HEK293 (cell line): ENCODE results near the gene EIF5B.
"Not testable (repeated sequence)": the region's sequence is repeated elsewhere in the genome, so short reads cannot be mapped to it uniquely, and the experiment has no call there.

Source experiments
- CTCF ChIA-PET: fragments of 350-600 bp; formaldehyde crosslinking; extraction: SDS; loops from one replicate; lab custom pipeline; 2021; ENCODE audit warnings: antibody characterized with exemption; lab: Yijun Ruan, JAX
- POLR2A ChIA-PET: fragments of 300-600 bp; formaldehyde crosslinking; extraction: SDS; loops from one replicate; lab custom pipeline; 2020; ENCODE audit warnings: antibody characterized with exemption, inconsistent platforms; lab: Yijun Ruan, JAX
- H3K27ac ChIP-seq: fragments of 200-500 bp; sonication (Bioruptor generic); 2 replicates; pipeline ENCODE4 v1.5.1; 2014; ENCODE audit warnings: low read depth, low read length, control low read depth, inconsistent platforms; ENCODE audit errors: extremely low read depth
- H3K36me3 ChIP-seq, 2 experiments: fragments of 200-500 bp in 1 of 2; sonication (Bioruptor generic) in 1 of 2; 1 replicate in 1 of 2; 2 replicates in 1 of 2; pipeline ENCODE4 v1.5.1; 2014 to 2017; ENCODE audit warnings: inconsistent platforms in 2 of 2, low read length in 2 of 2; ENCODE audit not compliant: control insufficient read depth in 2 of 2, insufficient read depth in 1 of 2
- H3K4me1 ChIP-seq: fragments of 200-500 bp; sonication (Bioruptor generic); 2 replicates; pipeline ENCODE4 v1.5.1; 2014; ENCODE audit warnings: mild to moderate bottlenecking, low read length, inconsistent platforms; ENCODE audit not compliant: control insufficient read depth, insufficient read depth
- H3K4me3 ChIP-seq: 2 replicates; pipeline ENCODE4 v1.5.1; 2011; ENCODE audit warnings: low read depth, mild to moderate bottlenecking, control low read depth, low read length, moderate library complexity
- H3K9me3 ChIP-seq: fragments of 200-500 bp; sonication (Bioruptor generic); 2 replicates; pipeline ENCODE4 v1.5.1; 2014; ENCODE audit warnings: low read depth, low read length, inconsistent platforms; ENCODE audit not compliant: control insufficient read depth, insufficient read depth
- KLF10 ChIP-seq: fragments of 450-650 bp; IDR thresholded peaks from 2 replicates; pipeline ENCODE4 v1.5.1; 2018; ENCODE audit warnings: missing biosample characterization, mild to moderate bottlenecking, missing genetic modification characterization
- PATZ1 ChIP-seq: fragments of 450-650 bp; formaldehyde crosslinking; IDR thresholded peaks from 2 replicates; pipeline ENCODE4 v1.5.1; 2016; ENCODE audit warnings: missing biosample characterization, missing genetic modification characterization
- ZBTB7A ChIP-seq: fragments of 450-650 bp; formaldehyde crosslinking; IDR thresholded peaks from 2 replicates; pipeline ENCODE4 v1.5.1; 2016; ENCODE audit warnings: low read depth, missing biosample characterization, missing genetic modification characterization
- ZFHX2 ChIP-seq: fragments of 450-650 bp; formaldehyde crosslinking; conservative IDR thresholded peaks from 2 replicates; pipeline ENCODE4 v1.5.1; 2016; ENCODE audit warnings: missing biosample characterization, missing genetic modification characterization
- ZNF112 ChIP-seq: fragments of 450-650 bp; formaldehyde crosslinking; IDR thresholded peaks from 2 replicates; pipeline ENCODE4 v1.5.0; 2017; ENCODE audit warnings: missing biosample characterization, missing genetic modification characterization
- ZNF140 ChIP-seq: fragments of 450-650 bp; formaldehyde crosslinking; IDR thresholded peaks from 2 replicates; pipeline ENCODE4 v1.5.1; 2016; ENCODE audit warnings: missing biosample characterization, missing genetic modification characterization
- ZNF155 ChIP-seq: fragments of 450-650 bp; formaldehyde crosslinking; IDR thresholded peaks from 2 replicates; pipeline ENCODE4 v1.5.1; 2016; ENCODE audit warnings: missing biosample characterization, missing genetic modification characterization
- ZNF157 ChIP-seq: fragments of 450-650 bp; formaldehyde crosslinking; IDR thresholded peaks from 2 replicates; pipeline ENCODE4 v1.5.1; 2016; ENCODE audit warnings: missing biosample characterization, missing genetic modification characterization
- ZNF223 ChIP-seq: fragments of 450-650 bp; formaldehyde crosslinking; IDR thresholded peaks from 2 replicates; pipeline ENCODE4 v1.5.1; 2016; ENCODE audit warnings: missing biosample characterization, missing genetic modification characterization
- ZNF449 ChIP-seq: fragments of 450-650 bp; formaldehyde crosslinking; IDR thresholded peaks from 2 replicates; pipeline ENCODE4 v1.5.1; 2017; ENCODE audit warnings: missing biosample characterization, mild to moderate bottlenecking, missing genetic modification characterization, moderate library complexity
- ZNF473 ChIP-seq: fragments of 450-650 bp; formaldehyde crosslinking; IDR thresholded peaks from 2 replicates; pipeline ENCODE4 v1.5.1; 2017; ENCODE audit warnings: missing biosample characterization, missing genetic modification characterization
- ZNF529 ChIP-seq: fragments of 450-650 bp; formaldehyde crosslinking; IDR thresholded peaks from 2 replicates; pipeline ENCODE4 v1.5.1; 2017; ENCODE audit warnings: missing genetic modification characterization, missing biosample characterization; ENCODE audit not compliant: insufficient replicate concordance
- ZNF658 ChIP-seq: fragments of 450-650 bp; formaldehyde crosslinking; IDR thresholded peaks from 2 replicates; pipeline ENCODE4; 2016; ENCODE audit warnings: missing biosample characterization, missing genetic modification characterization
- ZNF664 ChIP-seq: fragments of 450-650 bp; formaldehyde crosslinking; IDR thresholded peaks from 2 replicates; pipeline ENCODE4 v1.5.1; 2016; ENCODE audit warnings: missing biosample characterization, missing genetic modification characterization
- ZNF701 ChIP-seq: fragments of 450-650 bp; formaldehyde crosslinking; IDR thresholded peaks from 2 replicates; pipeline ENCODE4 v1.5.1; 2016; ENCODE audit warnings: missing biosample characterization, missing genetic modification characterization
- ZNF830 ChIP-seq: fragments of 450-650 bp; IDR thresholded peaks from 2 replicates; pipeline ENCODE4 v1.5.0; 2018; ENCODE audit warnings: missing biosample characterization, missing genetic modification characterization, low read depth, mild to moderate bottlenecking, moderate library complexity

The EIF5B gene

GRCh38 chr2:99342536-99342935 lies 5.3 kb downstream of the EIF5B start:
- H3K9me3 ChIP-seq = no peaks in the 10 kb centered on the region
- H3K27ac ChIP-seq = no peak overlapping the region
- no peak for TF ChIP-seq ZNF449 (tag by site-specific recombination)
- no peak for TF ChIP-seq ZFHX2 (tag by site-specific recombination)
- peaks cover 7% of the 10 kb centered on the region for H3K4me1 ChIP-seq
- CTCF ChIA-PET = no interaction called here
- no peaks in the 10 kb centered on the region for H3K36me3 ChIP-seq
- no peak overlapping the region for H3K4me3 ChIP-seq
- POLR2A ChIA-PET = no interaction called here

- CTCF ChIA-PET = interaction anchor here (0.6 kb wide), 1 partner anchor 492 kb away, joined by 4 read pairs; no protein-coding TSS in a partner anchor
- H3K4me3 ChIP-seq, POLR2A ChIA-PET: not testable (repeated sequence)
Measured at GRCh38 chr2:99345446-99345845, 8.3 kb downstream of the EIF5B start.

GRCh38 chr2:99346218-99346617 lies 9.0 kb downstream of the EIF5B start:
- Histone ChIP-seq H3K9me3 (no peaks in the 10 kb centered on the region), H3K36me3 (no peaks in the 10 kb centered on the region), H3K27ac (no peak overlapping the region), H3K4me1 (peaks cover 4% of the 10 kb centered on the region; the same call in 1 of the 2 replicates), H3K4me3 (no peak overlapping the region)
- no peak for TF ChIP-seq ZNF112 (tag by site-specific recombination)
- TF ChIP-seq ZNF223 = no peak
- TF ChIP-seq ZNF701 (tag by site-specific recombination) = no peak
- no peak for TF ChIP-seq ZNF155 (tag by site-specific recombination)
- TF ChIP-seq ZNF830 (tag by site-specific recombination) = no peak
- TF ChIP-seq ZNF664 (tag by site-specific recombination) = no peak
- TF ChIP-seq ZNF529 (tag by site-specific recombination) = no peak
- TF ChIP-seq ZNF473 (tag by site-specific recombination) = no peak
- no peak for TF ChIP-seq ZNF658 (tag by site-specific recombination)
- no peak for TF ChIP-seq PATZ1 (tag by site-specific recombination)
- no peak for TF ChIP-seq ZBTB7A (tag by site-specific recombination)
- TF ChIP-seq KLF10 (tag by site-specific recombination) = no peak
- no peak for TF ChIP-seq ZNF157 (tag by site-specific recombination)
- TF ChIP-seq ZNF140 (tag by site-specific recombination) = no peak
- no peak for TF ChIP-seq ZNF449 (tag by site-specific recombination)
- ChIA-PET CTCF (no interaction called here), POLR2A (interaction anchor here (2.3 kb wide), 1 partner anchor 10 kb away, joined by 10 read pairs; the partner anchor contains the start of genes EIF5B and TXNDC9)

More at GRCh38 chr2:99345446-99345845, 8.3 kb downstream of the EIF5B start:
- not testable (repeated sequence) for H3K9me3 ChIP-seq, H3K27ac ChIP-seq, H3K4me1 ChIP-seq, H3K36me3 ChIP-seq
